Measurements from ENCODE around the gene GRB10.
"Not testable (repeated sequence)": the region's sequence is repeated elsewhere in the genome, so short reads cannot be mapped to it uniquely, and the experiment has no call there.

Gene GRB10

DNA sequence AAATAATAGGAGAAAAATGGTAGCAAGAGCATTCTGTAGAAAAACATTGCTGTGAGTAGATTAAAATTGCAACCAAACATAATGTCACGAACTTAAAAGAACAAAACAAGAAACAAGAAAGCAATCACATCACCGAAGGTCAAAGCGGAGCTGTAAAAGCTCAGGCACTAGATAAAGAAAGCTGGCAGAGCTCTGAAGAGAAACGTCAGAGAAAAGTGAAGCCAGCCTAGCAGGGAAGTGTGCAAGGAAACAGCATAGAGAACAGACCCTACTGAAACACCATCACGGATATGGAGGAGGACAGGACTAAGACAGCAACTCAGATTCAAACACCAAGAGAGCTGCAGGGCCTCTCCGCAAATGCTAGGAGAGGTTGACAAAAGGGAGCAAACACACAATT is 195.0 kb downstream of the GRB10 start:
- Histone ChIP-seq H3K27me3 (replicated peaks) (no peaks in the 10 kb centered on the region), H3K36me3 (replicated peaks) (peaks cover 4% of the 10 kb centered on the region), H3K27ac (no peak overlapping the region), H3K4me3 (ENCODE audit: low read depth, low read length) (no peak overlapping the region)
- no peak for DNase-seq
- TF ChIP-seq, protein P1, sequence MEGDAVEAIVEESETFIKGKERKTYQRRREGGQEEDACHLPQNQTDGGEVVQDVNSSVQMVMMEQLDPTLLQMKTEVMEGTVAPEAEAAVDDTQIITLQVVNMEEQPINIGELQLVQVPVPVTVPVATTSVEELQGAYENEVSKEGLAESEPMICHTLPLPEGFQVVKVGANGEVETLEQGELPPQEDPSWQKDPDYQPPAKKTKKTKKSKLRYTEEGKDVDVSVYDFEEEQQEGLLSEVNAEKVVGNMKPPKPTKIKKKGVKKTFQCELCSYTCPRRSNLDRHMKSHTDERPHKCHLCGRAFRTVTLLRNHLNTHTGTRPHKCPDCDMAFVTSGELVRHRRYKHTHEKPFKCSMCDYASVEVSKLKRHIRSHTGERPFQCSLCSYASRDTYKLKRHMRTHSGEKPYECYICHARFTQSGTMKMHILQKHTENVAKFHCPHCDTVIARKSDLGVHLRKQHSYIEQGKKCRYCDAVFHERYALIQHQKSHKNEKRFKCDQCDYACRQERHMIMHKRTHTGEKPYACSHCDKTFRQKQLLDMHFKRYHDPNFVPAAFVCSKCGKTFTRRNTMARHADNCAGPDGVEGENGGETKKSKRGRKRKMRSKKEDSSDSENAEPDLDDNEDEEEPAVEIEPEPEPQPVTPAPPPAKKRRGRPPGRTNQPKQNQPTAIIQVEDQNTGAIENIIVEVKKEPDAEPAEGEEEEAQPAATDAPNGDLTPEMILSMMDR (IDR thresholded peaks at IDR 0.05; ENCODE audit: low read depth, low read length, missing control alignments), result no peak
- in situ Hi-C loops (cut with HindIII; ENCODE audit: low pct_ligation_motif_present, low sequenced_read_pairs), result no loop called here

DNA sequence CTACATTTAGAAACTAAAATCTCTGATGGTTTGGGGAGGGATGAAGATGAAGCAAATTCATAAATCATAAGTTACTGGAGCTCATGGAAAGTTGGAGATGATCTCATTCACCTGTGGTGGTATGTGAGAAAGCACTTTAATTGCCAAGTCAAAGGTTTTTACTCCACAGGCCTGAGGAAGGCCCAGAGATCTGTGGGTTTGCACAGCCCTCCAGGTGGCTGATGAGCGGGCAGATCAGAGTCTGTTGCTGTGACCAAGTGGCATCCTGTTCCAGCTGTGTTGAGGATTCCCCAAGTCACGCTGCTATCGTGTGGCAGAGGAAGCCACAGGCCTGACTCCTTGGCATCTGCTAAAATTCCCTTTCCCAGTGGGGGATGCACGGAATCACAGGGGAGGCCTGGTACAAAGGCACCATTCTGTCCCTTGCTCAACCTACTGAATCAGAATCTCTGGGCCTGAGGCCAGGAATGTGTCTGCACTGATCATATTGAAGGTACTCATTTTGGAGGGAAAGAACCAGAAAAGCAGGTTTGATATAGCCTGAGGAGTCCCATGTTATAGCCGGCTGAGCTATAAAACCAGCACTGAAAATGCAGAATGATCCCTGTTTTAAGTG is 197.8 kb downstream of the GRB10 start:
- no peak for DNase-seq
- H3K36me3 ChIP-seq (replicated peaks), result no peaks in the 10 kb centered on the region
- TF ChIP-seq, protein P1 (IDR thresholded peaks at IDR 0.05; ENCODE audit: low read depth, low read length, missing control alignments), result no peak
- in situ Hi-C loops (cut with HindIII; ENCODE audit: low pct_ligation_motif_present, low sequenced_read_pairs), result no loop called here
- H3K4me3 ChIP-seq (ENCODE audit: low read depth, low read length), result no peak overlapping the region
- H3K27ac ChIP-seq, result no peak overlapping the region
- H3K27me3 ChIP-seq (replicated peaks), result no peaks in the 10 kb centered on the region

DNA sequence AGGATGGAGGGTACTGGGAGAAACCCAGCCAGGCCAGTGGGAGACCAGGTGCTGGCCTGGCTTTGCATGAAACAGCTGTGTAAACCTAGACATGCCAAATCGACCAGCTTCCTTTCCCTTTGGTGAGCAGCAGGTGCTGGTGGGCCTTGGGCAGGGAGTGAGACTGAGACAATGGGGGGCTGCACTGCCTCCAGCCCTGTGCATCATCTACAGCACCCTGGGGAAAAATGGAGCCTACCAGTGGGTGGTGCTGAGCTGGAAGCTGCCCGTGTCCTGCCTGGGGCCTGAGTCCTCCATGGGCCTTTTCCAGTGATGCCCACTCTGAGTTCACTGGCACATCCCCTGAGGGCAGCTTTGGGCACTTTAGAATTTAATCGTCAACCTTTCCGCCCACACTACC is 198.3 kb downstream of the GRB10 start:
- in situ Hi-C loops (cut with HindIII; ENCODE audit: low pct_ligation_motif_present, low sequenced_read_pairs), result no loop called here
- Histone ChIP-seq H3K4me3 (ENCODE audit: low read depth, low read length) (no peak overlapping the region), H3K36me3 (replicated peaks) (no peaks in the 10 kb centered on the region), H3K27ac (no peak overlapping the region), H3K27me3 (replicated peaks) (no peaks in the 10 kb centered on the region)
- TF ChIP-seq, protein P1 (IDR thresholded peaks at IDR 0.05; ENCODE audit: low read depth, low read length, missing control alignments), result no peak
- DNase-seq, result no peak

DNA sequence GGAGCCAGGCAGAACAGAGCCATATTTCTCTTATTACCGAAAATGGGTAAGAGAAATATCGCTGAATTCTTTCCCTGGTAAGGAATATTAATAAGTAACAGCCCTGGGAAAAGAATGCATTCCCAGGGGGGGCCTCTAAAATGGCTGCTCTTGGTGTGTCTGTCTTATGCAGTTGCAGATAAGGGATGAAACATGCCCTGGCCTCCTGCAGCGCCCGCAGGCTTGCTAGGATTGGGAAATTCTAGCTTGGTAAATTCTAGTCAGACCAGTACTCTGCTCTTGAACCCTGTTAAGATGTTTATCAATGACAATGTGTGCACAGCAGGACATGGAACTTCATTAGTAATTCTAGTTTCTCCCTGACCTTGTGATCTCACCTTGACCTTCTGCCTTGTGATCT is 199.4 kb downstream of the GRB10 start:
- in situ Hi-C loops (cut with HindIII; ENCODE audit: low pct_ligation_motif_present, low sequenced_read_pairs); H3K27ac ChIP-seq: not testable (repeated sequence)

DNA sequence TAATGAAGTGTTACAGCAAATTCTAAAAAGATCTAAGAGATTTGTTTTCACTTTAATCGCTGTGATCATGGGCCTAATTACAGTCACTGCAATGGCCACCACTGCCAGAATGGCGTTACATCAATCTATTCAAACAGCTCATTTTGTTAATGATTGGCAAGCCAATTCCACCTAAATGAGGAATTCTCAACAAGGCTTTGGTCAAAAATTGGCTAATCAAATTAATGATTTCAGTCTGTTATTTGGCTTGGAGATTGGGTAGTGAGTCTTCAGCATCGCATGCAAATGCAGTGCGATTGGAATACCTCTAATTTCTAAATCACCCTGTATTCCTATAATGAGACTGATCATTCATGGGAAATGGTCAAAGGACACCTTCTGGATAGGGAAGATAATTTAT is 200.4 kb downstream of the GRB10 start:
- H3K4me3 ChIP-seq (ENCODE audit: low read depth, low read length); H3K27ac ChIP-seq; DNase-seq; in situ Hi-C loops (cut with HindIII; ENCODE audit: low pct_ligation_motif_present, low sequenced_read_pairs); H3K27me3 ChIP-seq (replicated peaks); H3K36me3 ChIP-seq (replicated peaks): not testable (repeated sequence)

More for the DNA sequence above, 199.4 kb downstream of the GRB10 start:
- DNase-seq; H3K27me3 ChIP-seq (replicated peaks); H3K36me3 ChIP-seq (replicated peaks); H3K4me3 ChIP-seq (ENCODE audit: low read depth, low read length): not testable (repeated sequence)

DNA sequence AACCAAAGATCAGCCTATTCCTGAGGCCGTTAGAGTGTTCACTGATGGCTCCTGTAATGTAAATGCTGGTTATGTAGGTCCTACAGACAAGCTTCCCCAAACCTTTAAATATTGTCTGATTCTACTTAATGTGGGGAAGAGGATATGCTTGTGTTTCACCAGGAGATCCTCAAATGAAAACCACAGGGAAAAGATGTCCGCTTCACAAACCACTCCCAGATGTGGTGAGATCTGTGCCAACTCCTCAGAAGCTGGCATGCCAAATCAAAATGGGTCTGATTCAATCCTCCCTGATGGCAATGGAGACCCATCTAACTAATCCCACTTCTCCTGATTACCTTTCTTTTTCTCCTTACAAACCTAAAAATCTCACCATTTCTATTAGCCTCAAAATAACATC is 202.0 kb downstream of the GRB10 start:
- H3K27ac ChIP-seq; H3K4me3 ChIP-seq (ENCODE audit: low read depth, low read length); in situ Hi-C loops (cut with HindIII; ENCODE audit: low pct_ligation_motif_present, low sequenced_read_pairs); DNase-seq; H3K27me3 ChIP-seq (replicated peaks); H3K36me3 ChIP-seq (replicated peaks): not testable (repeated sequence)

DNA sequence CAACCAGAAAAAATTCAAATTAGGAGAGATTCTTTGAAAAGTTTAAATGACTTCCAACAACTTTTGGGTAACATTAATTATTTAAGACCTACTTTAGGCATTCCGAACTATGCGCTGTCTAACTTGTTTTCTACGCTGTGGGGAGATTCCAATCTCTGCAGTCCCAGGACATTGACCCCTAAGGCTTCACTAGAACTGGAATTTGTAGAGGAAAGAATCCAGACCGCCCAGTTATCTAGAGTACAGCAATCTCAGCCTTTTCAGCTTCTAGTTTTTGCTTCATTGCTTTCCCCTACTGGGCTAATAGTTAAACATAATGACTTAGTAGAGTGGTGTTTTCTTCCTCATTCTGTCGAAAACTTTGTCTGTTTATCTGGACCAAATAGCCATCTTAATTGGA is 202.6 kb downstream of the GRB10 start:
- Histone ChIP-seq H3K36me3 (replicated peaks) (no peaks in the 10 kb centered on the region), H3K27me3 (replicated peaks) (no peaks in the 10 kb centered on the region), H3K27ac (no peak overlapping the region), H3K4me3 (ENCODE audit: low read depth, low read length) (no peak overlapping the region)
- TF ChIP-seq, protein P1 (IDR thresholded peaks at IDR 0.05; ENCODE audit: low read depth, low read length, missing control alignments), result no peak
- in situ Hi-C loops (cut with HindIII; ENCODE audit: low pct_ligation_motif_present, low sequenced_read_pairs), result no loop called here
- DNase-seq, result no peak

DNA sequence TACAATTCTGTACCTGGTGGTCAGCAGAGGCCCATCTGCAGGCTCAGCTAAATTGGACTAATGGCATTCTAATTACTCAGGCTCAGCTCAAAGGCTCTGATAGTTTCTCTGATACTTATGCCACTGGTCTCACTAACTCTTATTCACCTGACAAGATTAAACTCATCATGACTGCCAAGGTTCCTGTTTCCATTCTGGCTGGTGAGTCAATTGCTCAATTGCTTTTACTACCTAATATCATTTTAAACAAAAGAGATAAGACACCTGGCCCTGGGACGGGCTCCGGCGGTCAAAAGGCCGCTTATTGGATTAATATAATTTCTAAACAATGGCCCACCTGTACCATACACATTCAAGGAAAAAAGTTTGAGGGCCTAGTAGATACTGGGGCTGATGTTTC is 204.6 kb downstream of the GRB10 start:
- in situ Hi-C loops (cut with HindIII; ENCODE audit: low pct_ligation_motif_present, low sequenced_read_pairs); DNase-seq; H3K27ac ChIP-seq; H3K27me3 ChIP-seq (replicated peaks); H3K4me3 ChIP-seq (ENCODE audit: low read depth, low read length); H3K36me3 ChIP-seq (replicated peaks): not testable (repeated sequence)
